Activated gamma-delta T cell treated with anti-CD3 and anti-CD28 coated beads, Interleukin-2, amount 50 U/mL, for 16 hours (primary cell): ENCODE results near the gene UTS2B.

Source experiments
- DNase-seq: peaks from one replicate; pipeline ENCODE4 v3.0.0-alpha.2; 2020; ENCODE audit warnings: low read depth

UTS2B gene

DNA sequence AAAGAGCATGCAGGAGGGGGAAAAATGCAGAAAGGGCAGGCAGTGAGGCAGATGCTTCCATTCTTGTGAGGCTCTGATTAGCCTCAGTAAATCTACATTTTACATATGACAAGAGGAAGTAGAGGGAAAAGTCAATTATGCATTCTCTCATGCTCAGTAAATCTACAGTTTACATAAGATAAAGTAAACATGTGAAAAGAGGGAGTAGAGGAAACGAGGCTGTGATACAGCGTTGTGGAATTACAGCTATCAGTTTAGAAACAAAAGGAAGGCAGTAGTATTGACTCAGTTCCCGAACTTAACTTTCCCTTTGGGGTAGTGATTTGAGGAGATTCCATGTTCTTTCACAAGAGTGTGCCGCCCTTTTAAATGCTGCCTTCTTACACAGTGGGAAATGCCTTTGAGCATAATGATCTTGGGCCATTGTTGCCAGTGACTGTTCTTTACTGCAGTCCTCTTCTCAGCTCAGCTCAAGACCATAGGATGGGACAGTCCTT lies 92.0 kb downstream of the UTS2B start:
- DNase-seq: no peak

DNA sequence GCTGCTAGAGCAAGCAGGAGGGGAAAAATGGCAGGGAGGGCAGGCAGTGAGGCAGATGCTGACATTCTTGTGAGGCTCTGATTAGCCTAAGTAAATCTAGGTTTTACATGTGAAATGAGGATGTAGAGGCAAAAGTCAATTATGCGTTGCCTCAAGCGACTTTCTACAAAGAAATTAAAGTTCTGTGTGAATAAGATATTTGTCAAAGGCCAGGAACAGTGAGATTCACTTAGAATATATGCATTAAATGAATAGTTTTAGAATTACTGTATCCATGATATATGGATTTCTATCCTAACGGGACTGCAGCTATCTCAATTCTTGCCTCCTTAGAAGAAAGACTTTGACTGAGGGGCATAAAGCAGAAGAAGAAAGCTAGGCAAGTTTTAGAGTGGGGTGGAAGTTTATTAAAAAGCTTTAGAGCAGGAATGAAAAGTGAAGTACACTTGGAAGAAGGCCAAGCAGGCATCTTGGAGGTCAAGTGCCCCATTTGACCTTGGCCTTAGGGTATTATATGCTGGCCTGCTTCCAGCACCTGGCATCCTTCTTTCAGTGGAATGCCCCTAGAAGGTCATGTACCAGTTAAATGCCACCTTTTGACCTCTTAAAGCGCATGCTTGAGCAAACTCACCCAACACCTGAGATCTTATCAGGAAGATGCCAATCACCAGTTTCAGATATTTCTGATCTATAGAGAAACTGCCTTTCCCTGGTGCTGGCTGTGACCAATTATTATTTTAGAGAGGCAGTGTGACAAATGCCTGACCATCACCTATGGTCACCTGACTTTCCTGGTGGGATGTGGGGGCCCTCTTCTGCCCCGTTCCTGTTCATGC lies 93.1 kb downstream of the UTS2B start:
- no peak for DNase-seq

- DNase-seq: no peak
These were observed 93.7 kb downstream of the UTS2B start for GRCh38 chr3:191236646-191237045.

DNA sequence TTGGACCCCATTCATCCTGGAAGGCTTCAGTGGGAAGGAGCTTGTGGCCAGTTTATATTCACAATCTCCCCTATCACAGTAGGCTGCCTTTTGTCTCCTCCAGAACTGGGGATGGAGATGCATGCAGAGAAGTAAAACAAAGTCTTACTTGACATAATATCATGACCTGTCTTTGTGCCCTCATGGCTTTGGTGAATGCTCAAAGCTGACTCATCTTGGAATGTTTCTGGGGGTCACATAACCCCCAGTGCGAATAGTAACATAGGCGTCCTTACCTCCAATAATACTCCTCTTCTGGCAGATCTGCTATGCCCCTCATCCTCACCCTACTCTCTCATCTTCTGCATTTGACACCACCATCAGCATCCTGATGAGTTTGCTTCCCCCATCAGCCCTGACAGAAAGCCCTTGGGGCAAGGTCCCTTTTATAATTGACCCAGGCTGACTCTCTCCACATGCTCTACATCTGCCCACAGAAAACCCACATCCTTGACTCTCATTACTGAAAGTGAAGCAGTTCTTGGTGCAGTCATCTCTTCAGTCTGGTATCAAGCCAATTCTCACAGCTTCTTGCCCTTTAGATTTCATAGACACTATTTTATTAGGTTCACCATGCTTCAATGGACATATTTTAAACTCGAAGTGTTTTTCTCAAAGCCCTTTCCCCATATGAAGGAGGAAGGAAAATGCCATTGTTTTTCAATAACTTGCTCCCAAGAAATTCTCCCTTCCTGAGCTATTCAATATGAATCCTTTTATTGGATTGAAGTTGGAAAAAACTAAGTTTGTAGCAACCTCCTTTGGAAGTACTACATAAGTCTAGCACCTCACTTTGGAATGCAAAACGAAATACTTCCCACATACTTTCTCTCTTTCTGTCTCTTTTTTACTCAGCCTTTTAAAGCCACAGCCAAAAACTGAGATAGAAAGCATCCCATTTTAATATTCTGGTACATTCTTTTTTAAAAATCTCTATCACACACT lies 94.7 kb downstream of the UTS2B start:
- no peak for DNase-seq

GRCh38 chr3:191234216-191234615 lies 96.1 kb downstream of the UTS2B start:
- no peak for DNase-seq

GRCh38 chr3:191227541-191227940 lies 102.8 kb downstream of the UTS2B start:
- DNase-seq: no peak

DNA sequence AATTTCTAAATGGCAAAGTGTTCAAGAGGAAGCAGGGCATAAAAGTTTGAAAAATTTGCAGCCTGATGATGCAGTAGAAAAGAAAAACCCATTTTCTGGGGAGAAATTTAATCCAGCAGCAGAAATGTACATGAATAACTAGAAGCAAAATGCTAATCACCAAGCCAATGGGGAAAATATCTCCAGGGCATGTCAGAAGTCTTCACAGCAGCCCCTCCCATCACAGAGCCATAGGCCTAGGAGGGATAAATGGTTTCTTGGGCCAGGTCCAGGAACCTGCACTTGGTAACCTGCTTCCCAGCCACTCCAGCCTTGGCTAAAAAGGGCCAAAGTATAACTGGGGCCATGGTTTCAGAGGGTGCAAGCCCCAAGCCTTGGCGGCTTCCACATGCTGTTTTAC lies 108.7 kb downstream of the UTS2B start:
- no peak for DNase-seq

DNA sequence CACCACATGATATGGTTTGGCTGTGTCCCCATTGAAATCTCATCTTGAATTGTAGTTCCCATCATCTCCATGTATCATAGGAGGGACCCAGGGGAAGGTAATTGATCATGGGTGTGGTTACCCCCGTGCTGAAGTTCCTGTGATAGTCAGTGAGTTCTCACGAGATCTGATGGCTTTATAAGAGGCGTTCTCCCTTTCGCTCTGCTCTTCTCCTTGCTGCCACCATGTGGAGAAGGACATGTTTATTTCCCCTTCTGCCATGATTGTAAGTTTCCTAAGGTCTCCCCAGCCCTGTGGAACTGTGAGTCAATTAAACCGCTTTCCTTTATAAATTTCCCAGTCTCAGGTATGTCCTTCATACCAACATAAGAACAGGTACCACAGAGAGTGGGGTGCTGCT lies 109.4 kb downstream of the UTS2B start:
- no peak for DNase-seq

GRCh38 chr3:191217301-191217700 lies 113.0 kb downstream of the UTS2B start:
- DNase-seq: no peak
